ENCODE data around the gene TCF23.
"Not testable (repeated sequence)": the region's sequence is repeated elsewhere in the genome, so short reads cannot be mapped to it uniquely, and the experiment has no call there.

The TCF23 gene

DNA sequence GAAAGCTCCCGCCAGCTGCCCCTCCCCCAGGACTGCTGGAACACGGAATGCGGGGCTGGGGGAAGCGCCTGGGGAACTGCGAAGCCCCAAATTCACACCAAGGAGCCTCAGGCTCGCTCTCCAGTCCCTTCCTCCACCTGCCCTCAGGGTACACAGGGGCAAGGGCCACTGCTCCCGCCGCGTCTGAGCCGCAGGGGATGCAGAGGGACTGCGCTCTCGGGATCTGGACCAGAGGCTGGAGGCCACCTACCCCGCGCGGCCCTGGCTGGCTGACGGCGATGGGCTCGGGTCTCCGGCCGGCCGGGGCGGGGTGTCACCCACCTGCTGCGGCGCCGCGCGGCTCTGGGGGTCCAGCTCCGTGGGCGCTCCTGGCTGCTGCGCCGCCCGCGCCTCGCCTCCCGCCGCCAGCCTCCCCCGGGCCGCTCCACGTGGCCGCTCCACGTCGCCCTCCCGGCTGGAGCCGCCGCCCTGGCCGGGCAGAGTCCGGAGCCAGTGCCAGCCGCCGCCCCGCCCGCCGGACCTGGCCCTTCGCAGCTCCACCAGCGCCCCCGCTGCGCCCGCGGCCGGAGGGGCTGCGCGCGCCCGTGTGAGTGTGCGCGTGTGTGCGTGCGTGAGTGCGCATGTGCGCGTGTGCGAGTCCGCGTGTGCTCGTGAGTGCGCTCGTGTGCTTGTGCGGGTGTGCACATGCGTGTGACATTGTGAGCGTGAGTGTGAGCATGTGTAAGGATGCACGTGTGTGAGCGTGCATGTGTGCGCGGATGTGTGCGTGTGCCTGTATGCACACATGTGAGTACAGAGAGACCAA lies 30.1 kb upstream of the TCF23 start, which contains the start of gene CGREF1:
Gene CGREF1 (minus strand): TSS at position 604 of the 805 bp plus-strand sequence. CDS start 14,762 bp downstream, outside the sequence.
- DNase-seq, result peak; percentile 56
- TF ChIP-seq, protein P1, sequence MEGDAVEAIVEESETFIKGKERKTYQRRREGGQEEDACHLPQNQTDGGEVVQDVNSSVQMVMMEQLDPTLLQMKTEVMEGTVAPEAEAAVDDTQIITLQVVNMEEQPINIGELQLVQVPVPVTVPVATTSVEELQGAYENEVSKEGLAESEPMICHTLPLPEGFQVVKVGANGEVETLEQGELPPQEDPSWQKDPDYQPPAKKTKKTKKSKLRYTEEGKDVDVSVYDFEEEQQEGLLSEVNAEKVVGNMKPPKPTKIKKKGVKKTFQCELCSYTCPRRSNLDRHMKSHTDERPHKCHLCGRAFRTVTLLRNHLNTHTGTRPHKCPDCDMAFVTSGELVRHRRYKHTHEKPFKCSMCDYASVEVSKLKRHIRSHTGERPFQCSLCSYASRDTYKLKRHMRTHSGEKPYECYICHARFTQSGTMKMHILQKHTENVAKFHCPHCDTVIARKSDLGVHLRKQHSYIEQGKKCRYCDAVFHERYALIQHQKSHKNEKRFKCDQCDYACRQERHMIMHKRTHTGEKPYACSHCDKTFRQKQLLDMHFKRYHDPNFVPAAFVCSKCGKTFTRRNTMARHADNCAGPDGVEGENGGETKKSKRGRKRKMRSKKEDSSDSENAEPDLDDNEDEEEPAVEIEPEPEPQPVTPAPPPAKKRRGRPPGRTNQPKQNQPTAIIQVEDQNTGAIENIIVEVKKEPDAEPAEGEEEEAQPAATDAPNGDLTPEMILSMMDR (IDR thresholded peaks at IDR 0.05; ENCODE audit: low read depth, low read length), result no peak
- Histone ChIP-seq H3K9me3 (ENCODE audit: severe bottlenecking) (no peaks in the 10 kb centered on the region), H3K4me3 (ENCODE audit: low read depth, low read length) (peak within 1 kb of the TSS; percentile 75), H3K27me3 (ENCODE audit: insufficient read depth, low read depth, severe bottlenecking) (no peaks in the 10 kb centered on the region), H3K27ac (no peak within 1 kb of the TSS), H3K36me3 (no peaks in the 10 kb centered on the region)

DNA sequence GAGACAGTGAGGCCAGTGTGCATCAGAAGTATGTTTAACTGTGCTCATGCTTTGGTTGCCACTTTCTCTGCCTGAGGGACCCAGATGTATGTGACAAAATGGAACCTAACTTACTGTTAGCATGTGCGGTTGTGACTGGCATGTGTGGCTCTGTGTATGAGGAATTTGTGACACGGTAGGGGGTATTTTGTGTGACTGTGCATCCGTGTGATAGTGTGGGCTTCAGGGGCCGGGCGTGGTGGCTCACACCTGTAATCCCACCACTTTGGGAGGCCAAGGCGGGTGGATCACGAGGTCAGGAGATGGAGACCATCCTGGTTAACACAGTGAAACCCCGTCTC lies 29.5 kb upstream of the TCF23 start:
- not testable (repeated sequence) for H3K27ac ChIP-seq; H3K36me3 ChIP-seq; H3K9me3 ChIP-seq (ENCODE audit: severe bottlenecking); H3K27me3 ChIP-seq (ENCODE audit: insufficient read depth, low read depth, severe bottlenecking); DNase-seq
- peak overlapping the region; percentile 75 for H3K4me3 ChIP-seq (ENCODE audit: low read depth, low read length)

DNA sequence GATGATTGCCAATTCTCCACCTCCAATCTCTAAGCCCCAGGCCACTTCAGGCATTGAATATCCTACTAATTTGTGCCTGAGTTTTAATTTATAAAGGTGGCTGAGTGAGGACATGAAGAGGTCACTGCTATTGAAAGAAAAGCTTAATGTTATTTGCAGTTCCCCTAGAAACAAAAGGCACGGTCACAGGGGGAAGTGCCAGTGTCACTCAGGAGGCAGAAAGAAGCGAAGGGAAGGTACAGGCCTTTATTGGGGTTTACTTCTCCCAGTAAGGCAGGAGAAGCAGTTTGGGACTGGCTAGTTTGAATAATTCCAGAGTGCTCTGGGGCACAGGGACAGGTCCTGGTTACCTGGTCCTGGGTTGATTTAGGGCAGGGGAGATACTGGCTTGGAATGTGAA lies 26.9 kb upstream of the TCF23 start:
- Histone ChIP-seq H3K4me3 (ENCODE audit: low read depth, low read length) (no peak overlapping the region), H3K27ac (no peak overlapping the region), H3K9me3 (ENCODE audit: severe bottlenecking) (no peaks in the 10 kb centered on the region), H3K27me3 (ENCODE audit: insufficient read depth, low read depth, severe bottlenecking) (no peaks in the 10 kb centered on the region), H3K36me3 (no peaks in the 10 kb centered on the region)
- DNase-seq, result no peak
- TF ChIP-seq, protein P1 (IDR thresholded peaks at IDR 0.05; ENCODE audit: low read depth, low read length), result no peak

DNA sequence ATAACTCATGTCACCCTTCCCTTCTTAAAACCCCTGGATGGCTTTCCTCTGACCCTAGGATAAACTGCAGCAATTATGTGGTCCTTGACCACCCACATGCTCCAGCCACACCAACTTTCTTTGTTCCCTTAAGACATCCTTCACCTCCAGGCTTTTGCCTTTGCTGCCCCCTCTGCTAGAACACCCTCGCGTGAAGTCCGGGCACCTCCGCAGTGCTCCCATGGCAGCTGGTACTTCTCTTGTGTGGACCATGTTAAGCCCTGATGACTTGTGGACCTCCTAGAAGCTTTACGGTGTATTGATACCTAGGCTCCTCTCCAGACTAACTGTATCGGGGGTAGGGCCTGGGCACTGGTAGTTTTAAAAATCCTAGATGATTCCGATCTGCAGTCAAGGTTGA lies 26.0 kb upstream of the TCF23 start:
- DNase-seq, result no peak
- Histone ChIP-seq H3K36me3 (no peaks in the 10 kb centered on the region), H3K9me3 (ENCODE audit: severe bottlenecking) (no peaks in the 10 kb centered on the region), H3K27me3 (ENCODE audit: insufficient read depth, low read depth, severe bottlenecking) (no peaks in the 10 kb centered on the region), H3K27ac (no peak overlapping the region), H3K4me3 (ENCODE audit: low read depth, low read length) (peak overlapping the region; percentile 68)
- TF ChIP-seq, protein P1 (IDR thresholded peaks at IDR 0.05; ENCODE audit: low read depth, low read length), result no peak

DNA sequence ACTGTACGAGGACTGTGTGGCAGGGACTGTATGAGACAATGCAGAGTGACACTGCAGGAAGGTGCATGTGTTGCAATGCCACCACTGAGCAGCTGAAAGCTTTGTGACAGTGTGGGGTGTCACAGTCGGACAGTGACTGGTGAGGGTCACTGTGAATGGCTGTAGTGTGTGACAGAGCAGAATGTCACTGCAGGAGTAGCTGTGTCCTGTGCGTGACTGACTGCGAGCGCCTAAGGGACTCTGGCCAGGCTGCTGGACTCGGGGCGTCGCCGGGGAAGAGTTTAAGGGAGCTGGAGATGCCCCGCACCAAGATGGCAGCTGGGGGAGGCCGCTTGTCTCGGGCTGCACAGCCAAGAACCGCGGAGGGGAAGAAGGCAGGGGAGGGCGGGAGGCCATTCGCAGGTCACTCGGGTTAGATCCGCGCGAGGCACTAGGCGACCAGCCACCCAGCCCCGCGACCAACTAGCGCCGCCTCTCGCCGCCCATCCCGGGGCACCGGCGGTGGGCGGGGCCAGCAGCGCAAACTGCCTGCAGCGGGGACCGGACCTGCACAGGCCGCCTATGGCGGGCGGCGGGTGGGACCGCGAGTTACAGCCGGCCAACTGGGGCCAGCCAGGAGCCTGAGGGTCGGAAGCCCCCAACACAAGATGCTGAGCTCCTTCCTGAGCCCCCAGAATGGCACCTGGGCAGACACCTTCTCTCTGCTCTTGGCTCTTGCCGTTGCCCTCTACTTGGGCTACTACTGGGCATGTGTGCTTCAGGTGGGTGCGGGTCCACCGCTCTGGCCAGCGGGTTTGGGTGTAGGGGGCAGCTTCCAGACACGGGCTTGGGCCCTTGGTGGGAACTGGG lies 25.3 kb upstream of the TCF23 start, which contains the start of gene ABHD1:
Gene ABHD1 (plus strand): TSS at position 514 of the 849 bp plus-strand sequence. CDS start 134 bp downstream, at position 648.
- Histone ChIP-seq H3K36me3 (no peaks in the 10 kb centered on the region), H3K27ac (peak within 1 kb of the TSS; percentile 25), H3K27me3 (ENCODE audit: insufficient read depth, low read depth, severe bottlenecking) (no peaks in the 10 kb centered on the region), H3K4me3 (ENCODE audit: low read depth, low read length) (peak within 1 kb of the TSS; percentile 68), H3K9me3 (ENCODE audit: severe bottlenecking) (no peaks in the 10 kb centered on the region)
- TF ChIP-seq, protein P1 (IDR thresholded peaks at IDR 0.05; ENCODE audit: low read depth, low read length), result 0 out of 2 replicates have a peak, but pooled peaks have one; percentile 14
- DNase-seq, result peak; percentile 77

DNA sequence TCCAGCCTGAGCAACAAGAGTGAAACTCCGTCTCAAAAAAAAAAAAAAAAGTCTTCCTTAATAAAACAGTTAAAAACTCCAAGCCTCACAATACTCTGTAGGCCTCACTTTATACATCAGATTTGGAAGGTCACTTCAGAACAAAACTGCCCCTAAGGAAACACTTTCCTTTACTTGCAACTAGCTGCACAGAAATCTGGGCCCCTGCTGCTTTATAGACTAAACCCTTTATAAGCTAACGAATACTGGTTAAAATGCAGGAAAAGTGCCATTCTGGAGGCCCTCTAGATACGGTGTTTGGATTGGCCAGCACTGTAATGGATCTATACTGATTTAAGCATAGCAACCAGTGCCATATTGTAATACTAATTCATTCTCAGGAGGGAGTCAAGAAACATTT lies 23.7 kb upstream of the TCF23 start:
- no peak for DNase-seq
- TF ChIP-seq, protein P1 (IDR thresholded peaks at IDR 0.05; ENCODE audit: low read depth, low read length), result no peak
- H3K27me3 ChIP-seq (ENCODE audit: insufficient read depth, low read depth, severe bottlenecking), result no peaks in the 10 kb centered on the region
- peaks cover 5% of the 10 kb centered on the region for H3K36me3 ChIP-seq
- H3K4me3 ChIP-seq (ENCODE audit: low read depth, low read length), result no peak overlapping the region
- H3K27ac ChIP-seq, result no peak overlapping the region
- no peaks in the 10 kb centered on the region for H3K9me3 ChIP-seq (ENCODE audit: severe bottlenecking)
